CD4-positive, alpha-beta T cell treated with Interleukin-2 at 100 ng/mL for 4 hours (primary cell): Measurements from ENCODE around the gene TXK.

Source experiments
- DNase-seq: peaks from one replicate; pipeline ENCODE4 v3.0.0-alpha.2; 2020; ENCODE audit warnings: low spot score

The TXK gene

GRCh38 chr4:48047896-48048295 lies 86.2 kb downstream of the TXK start:
- no peak for DNase-seq

GRCh38 chr4:48047421-48047844 lies 86.6 kb downstream of the TXK start:
- peak; percentile 64 for DNase-seq

GRCh38 chr4:48046059-48046458 lies 88.0 kb downstream of the TXK start:
- no peak for DNase-seq

DNA sequence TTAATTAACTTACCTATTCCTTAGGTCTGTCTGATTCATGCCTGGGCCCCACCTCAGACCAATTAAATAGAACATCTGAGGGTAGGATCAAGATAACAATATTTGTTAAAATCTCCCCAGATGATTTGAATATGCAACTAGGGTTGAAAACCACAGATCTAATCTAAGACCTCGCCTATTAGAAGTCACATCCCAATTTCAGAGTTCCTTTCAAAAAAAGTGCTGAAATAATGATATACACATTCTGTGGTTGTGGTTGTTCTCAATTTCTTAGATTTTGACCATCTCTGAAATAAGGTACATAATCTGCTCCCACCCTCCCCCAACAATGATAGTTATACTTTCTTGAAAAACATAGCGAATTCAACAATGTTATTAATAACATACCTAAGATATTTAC lies 89.8 kb downstream of the TXK start:
- no peak for DNase-seq

- no peak for DNase-seq
These were observed 90.5 kb downstream of the TXK start for GRCh38 chr4:48043504-48043903.

GRCh38 chr4:48042979-48043461 lies 91.0 kb downstream of the TXK start:
- DNase-seq: no peak

DNA sequence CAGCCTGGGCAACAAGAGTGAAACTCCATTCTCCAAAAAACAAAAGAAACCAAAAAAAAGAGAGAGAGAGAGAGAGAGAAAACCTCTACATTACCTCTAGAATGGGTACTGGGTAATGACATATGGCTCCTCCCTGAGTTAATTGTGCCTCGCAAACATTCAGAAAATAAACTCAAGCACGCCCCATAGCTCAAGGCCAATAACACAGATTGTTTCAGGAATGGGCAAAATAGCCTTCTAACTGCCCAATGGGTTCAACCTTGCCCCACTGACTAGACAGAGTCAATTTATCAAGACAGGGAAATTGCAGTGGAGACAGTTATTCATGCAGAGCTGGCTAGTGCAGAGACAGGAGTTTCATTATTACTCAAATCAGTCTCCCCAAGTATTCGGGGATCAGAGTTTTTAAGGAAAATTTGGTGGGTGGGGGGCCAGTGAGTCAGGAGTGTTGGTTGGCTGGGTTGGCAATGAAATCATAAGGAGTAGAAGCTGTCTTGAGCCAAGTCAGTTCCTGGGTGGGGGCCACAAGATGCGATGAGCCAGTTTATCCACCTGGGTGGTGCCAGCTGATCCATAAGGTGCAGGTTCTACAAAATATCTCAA lies 92.4 kb downstream of the TXK start:
- DNase-seq: no peak

DNA sequence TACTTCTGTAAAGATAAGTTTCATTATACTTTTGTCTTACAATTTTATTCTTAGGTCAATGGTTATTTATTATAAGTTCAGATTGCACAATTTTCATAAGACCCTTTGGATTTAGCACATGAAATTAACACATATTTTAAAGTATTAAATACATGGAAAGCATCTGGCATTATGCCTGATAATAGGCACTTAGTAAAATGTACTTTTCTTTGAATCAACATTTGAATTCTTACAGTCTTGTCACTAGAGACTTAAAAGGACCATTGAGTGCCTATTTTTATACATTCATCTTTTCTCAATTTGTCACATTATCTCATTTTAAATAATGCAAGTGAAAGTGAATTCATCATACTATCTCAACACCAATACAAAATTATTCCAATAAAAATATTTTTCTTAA lies 94.5 kb downstream of the TXK start:
- no peak for DNase-seq

DNA sequence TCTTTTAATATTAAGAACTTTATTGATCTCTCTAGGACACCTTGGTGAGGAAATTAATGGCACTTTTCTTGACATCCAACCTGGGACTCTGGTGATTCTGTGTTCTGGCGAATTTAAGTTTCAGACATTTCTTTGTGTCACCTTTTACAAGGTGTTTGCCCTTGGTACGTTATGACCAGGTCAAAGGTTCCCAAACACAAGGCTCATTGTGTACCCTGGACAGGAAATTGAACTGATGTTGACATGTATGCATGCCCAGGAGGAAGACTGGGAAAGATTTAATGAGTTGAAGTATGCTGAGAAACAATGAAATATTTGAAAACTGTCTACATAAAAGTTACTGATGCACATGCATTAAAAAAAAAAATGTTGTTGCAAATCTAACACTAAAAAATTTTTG lies 95.4 kb downstream of the TXK start:
- no peak for DNase-seq

DNA sequence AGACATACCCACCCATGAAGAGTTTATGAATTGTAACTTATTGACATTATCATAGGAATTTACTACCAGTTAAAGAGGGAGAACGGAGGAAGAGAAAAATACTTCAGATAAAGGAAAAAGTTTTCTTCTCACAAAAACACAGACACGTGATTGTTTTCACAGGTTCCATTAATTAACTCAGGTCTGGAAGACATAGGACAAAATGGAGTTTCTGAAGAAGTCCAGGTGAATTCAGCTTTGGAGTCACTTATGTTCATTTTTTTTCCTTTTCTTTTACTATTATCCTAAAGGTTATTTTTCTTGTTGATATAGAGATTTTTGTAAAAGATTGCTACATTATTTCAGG lies 97.0 kb downstream of the TXK start:
- DNase-seq: no peak

GRCh38 chr4:48035952-48036351 lies 98.1 kb downstream of the TXK start:
- DNase-seq: no peak

- peak; percentile 72 for DNase-seq
These were observed 100.1 kb downstream of the TXK start for GRCh38 chr4:48033825-48034413.

GRCh38 chr4:48033412-48033811 lies 100.6 kb downstream of the TXK start:
- no peak for DNase-seq

GRCh38 chr4:48032721-48033120 lies 101.3 kb downstream of the TXK start:
- no peak for DNase-seq

GRCh38 chr4:48031802-48032525 lies 102.1 kb downstream of the TXK start:
- no peak for DNase-seq

GRCh38 chr4:48030470-48030869 lies 103.6 kb downstream of the TXK start:
- DNase-seq: no peak

DNA sequence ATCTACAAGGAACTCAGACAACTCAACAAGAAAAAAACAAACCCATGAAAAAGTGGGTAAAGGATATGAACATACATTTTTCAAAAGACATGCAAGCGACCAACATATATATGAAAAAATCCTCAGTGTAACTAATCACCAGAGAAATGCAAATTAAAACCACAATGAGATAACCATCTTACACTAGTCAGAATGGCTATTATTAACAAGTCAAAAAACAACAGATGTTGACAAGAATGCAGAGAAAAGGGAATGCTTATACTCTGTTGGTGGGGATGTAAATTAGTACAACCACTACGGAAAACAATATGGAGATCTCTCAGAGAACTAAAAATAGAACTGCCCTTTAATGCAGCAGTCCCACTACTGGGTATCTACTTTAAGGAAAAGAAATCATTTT lies 105.4 kb downstream of the TXK start:
- no peak for DNase-seq

GRCh38 chr4:48027653-48028052 lies 106.4 kb downstream of the TXK start:
- DNase-seq: no peak

- DNase-seq: no peak
These were observed 109.0 kb downstream of the TXK start for GRCh38 chr4:48025005-48025404.

DNA sequence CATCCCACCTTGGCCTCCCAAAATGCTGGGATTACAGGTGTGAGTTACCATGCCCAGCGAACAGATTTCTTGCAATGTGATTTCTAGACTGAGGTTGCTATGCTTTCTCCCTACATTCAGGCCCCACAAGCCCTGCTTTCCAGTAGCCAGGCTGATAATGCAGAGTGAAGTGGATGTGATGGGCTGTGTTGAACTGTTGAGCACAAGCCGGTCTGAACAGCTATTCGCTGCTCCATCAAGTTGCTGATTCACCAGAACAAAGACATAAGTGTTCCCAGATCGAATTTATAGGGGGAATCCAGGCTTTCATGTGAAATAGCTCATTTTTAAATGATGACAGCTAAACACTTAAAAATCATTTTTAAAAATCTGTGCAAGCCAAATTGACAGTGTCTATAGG lies 109.5 kb downstream of the TXK start:
- no peak for DNase-seq

GRCh38 chr4:48022192-48022799 lies 111.8 kb downstream of the TXK start:
- DNase-seq: no peak

GRCh38 chr4:48021100-48021499 lies 113.0 kb downstream of the TXK start:
- no peak for DNase-seq

GRCh38 chr4:48018112-48018511 lies 115.9 kb downstream of the TXK start:
- DNase-seq: no peak
